IPS-NIHi7 (cell line): ENCODE results near the gene COPA.
"Not testable (repeated sequence)": the region's sequence is repeated elsewhere in the genome, so short reads cannot be mapped to it uniquely, and the experiment has no call there.

Experiments
- DNase-seq: peaks from one replicate; pipeline ENCODE4 v3.0.0; 2012; ENCODE audit warnings: mixed read lengths; ENCODE audit errors: extremely low spot score

COPA gene

DNA sequence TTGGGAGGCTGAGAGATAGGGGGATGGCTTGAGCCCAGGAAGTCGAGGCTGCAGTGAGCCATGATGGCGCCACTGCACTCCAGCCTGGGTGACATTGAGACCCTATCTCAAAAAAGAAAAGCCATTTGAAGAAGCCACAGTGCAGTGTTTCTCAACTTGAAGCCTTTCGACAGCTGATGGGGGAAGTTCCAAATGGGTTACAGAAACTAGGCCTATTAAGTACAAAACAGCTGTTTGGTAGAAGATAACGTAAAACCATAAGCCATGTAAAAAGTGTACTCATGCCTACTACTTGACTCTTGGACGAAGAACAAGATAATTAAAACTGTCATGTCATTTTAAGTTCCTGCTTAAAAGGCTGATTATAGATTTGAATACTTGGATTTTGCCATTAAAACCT, 16.6 kb downstream of the COPA start:
- no peak for DNase-seq

DNA sequence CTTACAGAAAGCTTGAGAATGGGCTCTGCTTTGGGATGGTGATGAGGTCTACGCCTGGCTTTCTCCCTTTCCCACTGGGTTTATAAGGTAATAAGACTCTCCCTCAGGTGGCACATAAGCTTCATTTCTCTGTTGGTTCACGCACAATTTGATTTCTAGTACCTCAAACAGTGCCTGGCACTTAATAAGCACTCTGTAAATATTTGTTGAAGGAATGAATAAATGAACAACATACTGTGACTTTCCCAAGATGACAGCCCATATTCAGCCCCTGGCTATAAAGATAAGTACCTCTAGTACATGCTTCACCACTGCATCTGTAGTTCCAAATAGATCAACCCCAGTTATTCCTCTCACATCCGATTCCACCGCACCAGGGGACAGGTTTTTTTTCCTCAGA, 17.8 kb downstream of the COPA start:
- DNase-seq: no peak

DNA sequence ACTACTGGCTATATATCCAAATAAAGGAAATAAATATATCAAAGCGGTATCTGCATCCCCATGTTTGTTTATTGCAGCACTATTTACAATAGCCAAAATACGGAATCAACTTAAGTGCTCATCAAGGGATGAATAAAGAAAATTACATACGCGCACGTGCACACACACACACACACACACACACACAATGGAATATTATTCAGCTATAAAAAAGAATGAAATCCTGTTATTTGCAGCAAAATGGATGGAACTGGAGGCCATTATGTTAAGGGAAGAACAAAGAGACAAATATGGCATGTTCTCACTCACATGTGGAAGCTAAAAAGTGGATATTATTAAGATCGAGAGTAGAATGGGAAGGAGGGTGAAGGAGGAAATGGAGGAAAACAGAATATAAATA, 20.2 kb downstream of the COPA start:
- no peak for DNase-seq

DNA sequence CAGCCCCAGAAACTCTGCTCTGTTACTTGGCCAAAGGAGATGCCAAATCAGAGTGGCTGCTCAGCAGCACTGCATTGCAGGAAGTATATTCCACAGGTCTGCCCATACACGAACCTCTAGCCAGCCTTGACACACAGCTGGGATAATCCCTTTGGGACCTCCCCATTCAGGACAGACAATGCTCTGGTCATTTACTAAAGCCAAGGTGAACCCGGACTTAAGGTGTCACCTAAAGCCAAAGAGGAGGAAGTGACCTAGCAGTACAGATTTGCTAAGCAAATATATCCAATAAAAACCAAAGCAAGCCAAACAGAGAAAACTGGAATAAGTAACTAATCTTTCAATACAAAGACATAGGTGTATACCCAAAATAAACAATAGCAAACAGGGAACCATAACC, 27.7 kb downstream of the COPA start:
- DNase-seq: no peak

- no peak for DNase-seq
These were observed 33.5 kb downstream of the COPA start for GRCh38 chr1:160309571-160309970.

- DNase-seq: no peak
These were observed 33.9 kb downstream of the COPA start for GRCh38 chr1:160309185-160309557.

GRCh38 chr1:160308451-160309184, 34.4 kb downstream of the COPA start:
- DNase-seq: no peak

DNA sequence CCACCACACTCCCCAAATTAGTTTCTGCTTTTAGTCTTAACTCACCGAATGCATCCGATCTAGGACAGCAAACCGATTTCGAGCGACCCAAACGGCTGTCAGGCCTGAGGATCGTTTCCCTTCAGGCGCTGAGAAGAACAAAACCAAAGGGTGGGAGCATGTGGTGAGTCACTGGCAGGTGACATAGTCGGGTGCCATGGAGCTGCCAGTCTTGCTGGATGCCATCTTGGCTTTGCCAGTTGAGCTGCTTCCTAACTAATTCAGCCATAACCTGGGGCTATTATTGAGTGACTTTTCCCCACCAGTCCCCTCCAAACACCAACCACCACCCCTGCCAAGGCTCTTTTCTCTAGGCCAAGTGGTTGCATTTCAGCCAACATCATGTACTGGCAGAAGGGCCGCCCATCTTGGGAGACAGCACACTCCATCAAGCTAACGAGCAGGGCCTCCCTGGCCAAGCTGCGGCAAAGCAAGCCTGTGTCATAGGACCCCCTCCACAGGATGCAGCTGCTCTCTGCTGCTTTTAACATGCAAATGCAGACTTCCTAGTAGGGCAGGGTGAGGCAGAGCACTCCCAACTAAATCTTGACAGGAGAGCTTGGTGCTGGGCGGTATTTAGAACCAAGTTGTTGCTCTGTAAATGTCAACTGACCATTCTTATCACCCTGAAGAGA, 35.8 kb downstream of the COPA start:
- peak; percentile 72 for DNase-seq

GRCh38 chr1:160300173-160300572, 42.9 kb downstream of the COPA start:
- DNase-seq: no peak

DNA sequence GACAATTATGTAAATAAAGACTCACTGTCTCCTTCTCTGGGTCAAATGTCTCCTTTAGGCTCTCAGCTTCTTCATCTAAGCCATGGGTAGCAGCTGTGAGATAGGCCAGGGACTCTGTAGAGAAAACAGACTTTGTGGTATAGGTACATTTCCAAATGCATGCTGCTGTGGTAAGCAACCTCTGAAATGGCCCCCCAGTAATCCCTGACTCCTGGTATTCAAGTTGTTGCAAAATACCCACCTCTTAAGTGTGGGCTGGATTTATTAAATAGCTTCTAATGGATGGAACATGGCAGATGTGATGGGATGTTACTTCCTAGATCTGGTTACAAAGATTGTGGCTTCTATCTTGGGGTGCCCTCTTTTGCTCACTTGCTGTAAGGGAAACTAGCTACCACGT, 47.0 kb downstream of the COPA start:
- no peak for DNase-seq

- no peak for DNase-seq
These were observed 49.8 kb downstream of the COPA start for GRCh38 chr1:160293020-160293968.

GRCh38 chr1:160291248-160292220, 51.5 kb downstream of the COPA start:
- DNase-seq: peak; percentile 75

GRCh38 chr1:160287769-160288168, 55.3 kb downstream of the COPA start:
- not testable (repeated sequence) for DNase-seq

DNA sequence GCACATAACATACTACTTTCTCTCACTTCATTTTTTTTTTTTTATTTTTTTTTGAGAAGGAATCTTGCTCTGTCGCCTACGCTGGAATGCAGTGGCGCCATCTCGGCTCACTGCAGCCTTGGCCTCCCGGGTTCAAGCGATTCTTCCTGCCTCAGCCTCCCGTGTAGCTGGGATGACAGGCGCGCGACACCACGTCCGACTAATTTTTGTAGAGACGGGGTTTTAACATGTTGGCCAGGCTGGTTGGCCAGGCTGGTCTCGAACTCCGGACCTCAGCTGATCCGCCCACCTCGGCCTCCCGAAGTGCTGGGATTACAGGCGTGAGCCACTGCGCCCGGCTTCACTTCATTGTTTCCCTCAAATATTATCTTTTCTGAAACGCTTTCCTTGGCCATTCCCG, 57.5 kb downstream of the COPA start:
- DNase-seq: no peak

DNA sequence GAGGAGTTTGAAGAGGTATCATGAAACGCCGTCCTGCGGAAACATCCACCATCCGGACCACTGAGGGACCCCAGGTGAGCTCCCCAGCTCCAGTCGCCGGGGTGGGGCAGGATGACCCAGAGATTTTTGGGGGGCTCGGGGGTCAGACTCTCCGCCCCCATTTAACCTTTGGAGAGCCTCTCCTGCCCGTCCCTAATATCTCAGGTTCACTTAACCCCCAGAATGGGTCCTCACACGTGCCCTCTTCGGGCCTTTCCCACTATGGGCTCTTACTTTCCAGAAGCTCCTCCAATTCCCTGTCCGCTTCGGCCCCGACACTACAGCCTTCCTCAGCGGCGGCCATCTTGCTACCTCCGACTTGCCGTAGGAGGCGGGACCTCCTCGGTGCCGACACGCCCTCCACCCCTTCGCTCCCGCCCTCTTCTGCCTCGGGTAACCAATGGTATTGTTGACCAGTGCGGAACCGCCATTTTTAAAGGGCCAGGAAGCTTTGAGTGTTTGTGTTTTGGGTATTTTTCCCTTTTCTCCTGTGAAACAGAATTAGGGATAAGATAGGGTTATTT, 58.2 kb downstream of the COPA start, which contains the start of gene PEX19:
Gene PEX19 (minus strand): TSS at position 352 of the 563 bp plus-strand sequence. CDS start 9 bp downstream, at position 343.
- DNase-seq: peak; percentile 99

DNA sequence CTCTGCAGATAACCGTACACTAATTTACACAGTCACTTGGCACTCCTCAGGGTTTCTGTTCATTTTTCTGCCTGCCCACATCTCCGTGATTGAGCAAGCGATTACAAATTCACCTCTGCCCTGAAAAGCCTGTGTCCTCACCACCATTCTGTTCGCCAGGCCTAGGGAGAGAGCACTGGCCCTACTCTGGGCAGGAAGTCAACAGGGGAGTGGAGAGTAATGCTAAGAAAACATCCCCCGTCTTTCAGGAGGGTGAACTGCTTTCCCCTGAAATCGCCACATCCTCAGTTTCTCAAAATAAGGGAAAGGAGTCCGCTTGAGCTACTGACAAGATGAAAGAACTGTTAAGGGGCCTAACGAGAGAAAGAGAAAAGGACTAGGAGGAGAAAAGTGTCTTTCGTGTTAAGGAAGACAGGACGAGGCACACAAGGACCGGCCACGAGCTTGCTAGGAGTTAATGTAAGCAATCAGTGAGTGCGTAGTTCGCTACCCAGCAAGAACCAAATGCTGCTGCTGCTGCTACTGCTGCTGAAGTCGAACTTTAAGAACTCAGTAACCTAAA, 58.7 kb downstream of the COPA start:
- peak; percentile 40 for DNase-seq

DNA sequence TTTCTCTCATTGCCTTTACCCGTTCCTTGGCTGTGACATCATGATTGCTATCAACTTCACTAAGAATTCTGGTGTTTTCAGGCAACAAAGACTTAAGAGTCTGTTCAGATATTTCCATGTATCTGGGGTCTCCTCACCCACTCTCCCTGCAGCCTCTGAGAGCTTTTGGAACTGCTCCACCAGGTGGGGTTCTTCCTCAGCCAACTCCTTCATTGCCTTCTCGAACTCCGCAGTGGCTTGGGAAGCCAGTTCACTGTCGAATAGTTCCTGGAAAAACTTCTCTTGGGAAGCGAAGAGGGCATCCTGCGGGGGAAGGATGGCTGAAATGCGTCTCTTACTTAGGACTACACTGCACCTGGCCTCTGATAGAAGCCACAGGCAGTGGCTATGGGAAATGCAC, 60.2 kb downstream of the COPA start:
- no peak for DNase-seq

DNA sequence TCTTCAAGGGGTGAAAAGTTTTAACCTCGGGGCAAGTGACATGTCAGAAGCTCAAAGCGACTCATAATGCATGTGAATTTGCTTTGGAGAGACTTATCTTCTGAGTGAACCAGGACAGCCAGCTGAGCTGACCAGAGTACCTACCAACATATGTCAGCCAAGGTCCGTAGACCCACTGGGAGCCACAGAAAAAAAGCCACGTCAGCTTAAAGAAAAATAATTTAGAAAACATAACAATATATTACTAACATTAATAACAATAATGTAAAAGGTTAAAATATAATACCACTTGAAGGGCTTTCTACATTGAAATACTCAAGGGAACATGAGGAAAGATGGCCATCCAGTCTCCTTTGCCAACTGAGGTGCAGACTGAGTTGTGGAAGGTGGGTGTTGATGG, 65.1 kb downstream of the COPA start:
- no peak for DNase-seq

DNA sequence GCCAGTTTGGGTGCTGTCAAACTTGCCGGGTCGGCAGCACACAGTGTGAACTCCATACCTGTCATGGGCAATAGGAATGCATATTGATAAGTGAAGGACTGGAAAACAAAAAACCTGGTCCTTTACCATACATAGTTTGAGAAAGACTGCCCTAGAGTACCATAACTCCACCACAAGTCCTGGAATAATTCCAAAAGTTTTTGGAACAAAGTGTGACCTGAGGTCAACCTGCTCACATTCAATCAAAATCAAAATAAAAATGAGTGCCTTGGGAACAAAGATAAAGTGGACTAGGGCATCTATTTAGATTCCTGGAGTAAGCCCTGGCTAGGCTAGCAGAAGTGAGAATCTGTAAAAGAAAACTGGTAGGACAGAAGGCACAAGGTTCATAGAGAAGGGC, 65.7 kb downstream of the COPA start:
- no peak for DNase-seq

GRCh38 chr1:160271025-160271424, 72.0 kb downstream of the COPA start:
- DNase-seq: no peak
